Stimulated activated CD4-positive, alpha-beta T cell treated with anti-CD3 and anti-CD28 coated beads, Interleukin-1b, Interleukin-23, amount 100 ng/mL, for 24 hours (primary cell): ENCODE data around the gene POM121L12.

ENCODE experiments used
- DNase-seq, 4 experiments: peaks; one replicate each; pipeline ENCODE4 v3.0.0-alpha.2; 2020; ENCODE audit warnings: low read depth in 4 of 4, low spot score in 1 of 4

POM121L12 gene

DNA sequence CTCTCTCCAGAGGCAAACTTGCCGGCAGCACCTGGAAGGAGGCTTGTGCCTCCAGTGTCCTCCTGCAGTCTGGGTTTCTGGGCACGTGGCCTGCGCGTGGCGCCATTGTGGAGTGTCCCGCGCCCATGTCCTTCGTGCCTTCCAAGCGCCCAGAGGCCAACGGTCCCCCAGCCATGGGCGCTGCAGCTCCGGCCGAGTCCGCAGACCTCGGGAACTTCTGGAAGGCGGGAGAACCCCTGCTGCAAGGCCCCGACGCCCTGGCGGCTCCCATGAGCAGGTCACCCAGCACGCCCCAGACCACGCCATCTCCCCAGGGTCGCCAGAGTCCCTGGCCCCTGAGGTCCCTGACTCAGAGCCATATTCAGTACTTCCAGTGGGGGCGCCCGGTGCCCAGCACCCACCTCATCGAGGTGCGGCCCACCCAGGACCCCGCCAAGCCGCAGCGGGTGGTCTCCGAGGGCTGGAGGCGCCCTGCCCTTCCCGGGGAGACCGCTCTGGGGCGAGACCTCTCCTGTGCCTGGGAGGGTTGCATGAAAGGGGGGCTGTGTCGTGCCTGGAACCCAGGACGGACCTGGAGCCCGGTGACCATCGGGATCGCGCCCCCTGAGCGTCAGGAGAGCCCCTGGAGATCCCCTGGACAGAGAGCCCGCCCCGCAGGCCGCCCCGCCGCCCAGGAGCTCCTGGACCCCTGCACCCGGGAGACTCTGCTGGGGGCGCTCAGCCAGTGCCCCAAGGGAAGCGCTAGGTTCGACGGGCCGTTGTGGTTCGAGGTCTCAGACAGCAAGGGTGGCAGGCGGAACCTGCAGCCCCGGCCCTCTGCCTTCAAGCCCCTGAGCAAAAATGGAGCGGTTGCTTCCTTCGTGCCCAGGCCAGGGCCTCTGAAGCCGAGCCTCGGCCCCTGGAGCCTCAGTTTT is at the start of gene POM121L12:
Gene POM121L12, plus strand, starts transcription at position 135 of the 914 bp plus-strand sequence. Its CDS starts 39 bp downstream, at position 174.
- DNase-seq: no peak

DNA sequence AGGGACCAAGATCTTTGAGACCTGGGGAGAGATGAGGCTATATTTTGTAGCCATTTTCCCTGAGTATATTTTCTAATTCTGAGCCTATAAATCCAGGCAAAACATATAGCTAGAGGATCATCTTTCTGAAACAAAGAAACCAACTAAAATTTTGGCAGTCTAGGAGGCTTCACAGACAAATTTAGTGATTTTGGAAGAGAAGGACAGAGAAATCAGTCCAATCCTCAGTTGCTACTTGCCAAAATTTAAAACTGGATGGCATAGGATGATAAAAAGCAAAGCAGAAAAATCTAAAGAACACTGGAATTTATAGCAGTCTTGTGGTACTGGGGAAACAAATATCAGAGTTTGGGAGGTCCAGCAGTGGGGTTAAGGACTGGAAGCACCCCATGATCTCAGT is 43.4 kb upstream of the POM121L12 start:
- no peak for DNase-seq

DNA sequence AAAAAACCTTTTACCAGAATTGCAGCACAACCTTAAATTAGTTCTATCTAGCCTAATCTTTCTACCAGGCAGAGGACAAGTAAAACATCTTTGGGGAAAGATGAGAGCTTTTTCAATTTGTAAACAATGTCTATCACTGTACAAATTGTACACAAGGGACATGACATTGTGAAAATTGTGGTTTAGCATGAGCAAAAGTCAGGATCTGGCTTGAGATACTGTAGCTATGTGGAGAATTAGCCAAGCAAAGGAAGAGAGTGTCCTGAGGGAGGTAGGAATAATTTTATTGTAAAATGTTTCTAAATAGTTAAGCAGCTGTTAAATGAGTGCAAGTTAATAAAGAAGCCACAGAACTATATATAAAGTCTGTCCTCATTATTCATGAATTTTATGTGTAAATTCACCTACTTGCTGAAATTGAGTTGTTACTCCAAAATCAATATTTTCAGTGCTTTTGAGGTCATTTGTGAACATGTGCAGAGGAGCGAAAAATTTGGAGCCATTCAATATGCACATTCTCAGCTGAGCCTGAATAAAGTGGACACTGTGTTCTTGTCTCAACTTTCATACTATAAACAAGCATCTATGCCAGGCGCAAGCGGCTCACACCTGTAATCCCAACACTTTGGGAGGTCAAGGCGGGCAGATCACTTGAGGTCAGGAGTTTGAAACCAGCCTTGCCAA is 42.8 kb upstream of the POM121L12 start:
- no peak for DNase-seq

DNA sequence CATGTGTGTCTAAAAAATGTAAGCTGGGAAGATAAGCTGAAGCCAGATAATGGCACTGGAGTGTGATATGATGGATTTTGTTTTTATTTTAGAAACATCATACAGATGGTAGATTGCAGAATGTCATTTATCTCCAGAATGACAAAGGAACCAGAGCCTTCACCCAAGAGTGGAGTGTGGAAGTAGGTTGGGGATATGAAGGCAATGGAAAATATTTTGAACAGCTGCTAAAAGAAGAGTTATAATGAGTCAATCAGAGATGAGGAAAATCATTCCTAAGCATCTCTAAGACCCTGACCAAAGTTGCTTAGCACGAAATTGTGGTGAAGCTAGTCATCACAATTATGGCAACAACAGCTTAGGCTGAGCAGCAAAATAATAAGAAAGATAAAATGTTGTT is 39.8 kb upstream of the POM121L12 start:
- DNase-seq: no peak

DNA sequence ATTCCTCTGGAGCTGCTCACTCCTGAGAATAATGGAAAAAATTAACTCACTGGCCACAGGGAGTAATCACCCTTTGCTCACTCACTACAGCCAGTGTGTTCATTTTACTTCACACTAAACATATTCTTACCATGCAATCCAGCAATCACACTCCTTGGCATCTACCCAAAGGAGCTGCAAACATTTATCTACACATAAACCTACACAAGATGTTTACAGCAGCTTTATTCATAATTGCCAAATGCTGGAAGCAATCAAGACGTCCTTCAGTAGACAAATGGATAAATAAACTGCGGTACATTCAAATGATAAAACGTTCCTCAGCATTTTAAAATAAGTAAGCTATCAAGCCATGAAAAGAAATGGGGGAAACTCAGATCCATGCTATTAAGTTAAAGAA is 34.2 kb upstream of the POM121L12 start:
- no peak for DNase-seq

DNA sequence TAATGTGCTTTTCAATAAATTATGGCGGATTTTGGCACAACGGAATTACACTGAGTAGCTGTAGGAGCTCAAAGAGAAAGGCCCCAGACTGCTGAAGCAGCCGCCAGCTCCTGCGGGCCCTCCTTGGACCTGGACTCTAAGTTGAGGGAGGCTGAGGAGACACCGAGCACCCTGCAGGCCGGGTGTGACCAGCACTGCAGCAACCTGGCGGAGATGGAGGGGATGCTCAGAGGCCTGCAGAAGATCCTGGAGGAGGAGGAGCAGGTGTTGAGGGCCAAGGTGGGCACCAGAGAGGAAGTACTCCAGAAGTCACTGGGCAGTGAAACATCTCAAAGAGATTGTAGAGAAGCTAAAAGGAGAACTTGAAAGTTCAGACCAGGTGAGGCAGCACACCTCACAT is 33.0 kb upstream of the POM121L12 start:
- no peak for DNase-seq

DNA sequence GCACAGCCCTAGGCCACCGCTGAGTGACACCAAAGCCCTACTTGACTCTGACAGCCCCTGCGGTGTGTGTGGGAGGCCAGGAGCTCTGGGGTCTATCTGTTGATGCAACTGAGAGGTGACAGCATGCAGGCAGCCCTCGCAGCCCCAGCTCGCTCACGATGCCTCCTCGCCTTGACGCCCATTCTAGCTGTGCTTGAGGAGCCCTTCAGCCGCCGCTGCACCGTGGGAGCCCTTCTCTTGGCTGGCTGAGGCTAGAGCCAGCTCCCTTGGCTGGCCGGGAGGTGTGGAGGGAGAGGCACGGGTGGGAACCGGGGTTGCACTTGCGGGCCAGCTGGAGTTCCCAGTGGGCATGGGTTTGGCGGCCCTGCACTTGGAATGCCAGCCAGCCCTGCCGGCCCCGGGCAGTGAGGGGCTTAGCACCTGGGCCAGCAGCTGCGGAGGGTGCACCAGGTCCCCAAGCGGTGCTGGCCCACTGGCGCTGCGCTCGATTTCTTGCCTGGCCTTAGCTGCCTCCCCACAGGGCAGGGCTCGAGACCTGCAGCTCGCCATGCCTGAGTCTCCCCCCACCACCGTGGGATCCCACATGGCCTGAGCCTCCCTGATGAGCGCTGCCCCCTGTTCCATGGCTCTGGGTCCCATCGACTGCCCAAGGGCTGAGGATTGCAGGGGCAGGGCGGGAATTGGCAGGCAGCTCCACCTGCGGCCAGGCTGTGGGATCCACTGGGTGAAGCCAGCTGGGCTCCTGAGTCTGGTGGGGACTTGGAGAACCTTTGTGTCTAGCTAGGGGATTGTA is 31.6 kb upstream of the POM121L12 start:
- no peak for DNase-seq

DNA sequence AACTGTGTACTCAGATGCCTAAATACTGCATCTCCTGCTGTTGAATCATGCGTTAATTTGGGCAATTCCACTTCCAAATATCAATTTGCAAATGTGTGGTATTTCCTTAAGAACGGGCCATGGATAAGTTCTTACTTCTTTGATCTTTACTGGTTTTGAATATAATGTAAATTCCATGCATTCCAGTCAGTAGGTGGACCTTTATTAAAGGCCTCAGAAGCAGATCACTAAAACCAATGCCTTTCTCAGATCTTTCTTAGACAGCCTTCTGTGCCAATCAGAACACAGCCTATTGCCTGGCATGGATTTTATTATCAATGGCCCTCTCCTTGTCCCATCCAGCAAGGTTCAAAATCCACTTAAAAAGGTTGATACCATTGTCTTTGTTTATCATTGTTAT is 21.5 kb upstream of the POM121L12 start:
- no peak for DNase-seq

DNA sequence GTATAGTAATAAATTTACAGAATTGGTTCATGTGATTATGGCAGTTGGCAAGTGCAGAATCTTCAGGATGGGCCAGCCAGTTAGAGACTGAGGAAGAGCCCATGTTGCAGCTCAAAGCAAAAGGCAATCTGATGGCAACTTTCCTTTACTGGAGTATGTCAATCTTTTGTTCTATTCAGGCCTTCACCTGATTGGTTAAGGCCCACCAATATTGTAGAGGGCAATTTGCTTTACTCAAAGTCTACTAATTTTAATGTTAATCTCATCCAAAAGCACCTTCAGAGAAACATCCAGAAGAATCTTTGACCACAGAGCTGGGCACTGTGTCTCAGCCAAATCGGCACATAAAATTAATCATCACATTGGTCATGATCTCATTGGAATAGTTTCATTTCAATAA is 20.0 kb upstream of the POM121L12 start:
- no peak for DNase-seq

DNA sequence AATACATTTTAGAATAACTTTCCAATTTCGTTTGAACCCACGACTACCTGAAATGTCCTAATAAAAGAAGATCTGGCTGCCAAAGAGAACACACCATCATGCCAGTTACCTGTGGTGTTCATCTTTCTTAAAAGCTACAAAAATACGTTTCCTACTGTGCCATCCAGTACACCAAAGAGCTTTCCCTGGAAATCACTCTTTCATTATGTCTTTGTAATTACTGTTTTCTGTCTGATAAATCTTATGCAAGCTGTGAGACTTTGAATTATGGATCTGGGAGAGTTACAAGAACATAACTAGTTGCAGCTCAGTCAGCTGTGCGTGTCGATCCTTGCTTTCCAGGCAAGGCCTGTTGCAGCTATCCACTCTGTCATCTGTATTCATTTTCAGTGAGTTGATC is 12.5 kb upstream of the POM121L12 start:
- no peak for DNase-seq

DNA sequence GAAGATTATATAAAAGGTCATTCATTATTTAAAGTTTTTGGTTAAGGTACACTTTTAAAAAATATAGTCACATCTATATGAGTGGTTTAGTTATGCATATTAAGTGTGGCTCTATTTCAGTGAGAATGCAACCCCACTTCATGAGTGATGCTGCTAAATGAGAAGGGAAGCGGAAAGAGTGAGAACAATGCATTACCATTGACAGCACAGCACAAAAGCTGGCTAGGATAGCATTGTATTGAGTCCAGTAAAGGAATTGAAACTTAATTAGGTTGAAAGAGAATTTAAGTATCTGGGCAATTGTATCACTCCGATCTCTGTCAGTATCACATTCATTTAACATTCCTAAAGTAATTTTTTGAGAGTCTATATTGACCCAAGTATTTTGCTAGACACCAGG is 13.2 kb downstream of the POM121L12 start:
- DNase-seq: no peak

DNA sequence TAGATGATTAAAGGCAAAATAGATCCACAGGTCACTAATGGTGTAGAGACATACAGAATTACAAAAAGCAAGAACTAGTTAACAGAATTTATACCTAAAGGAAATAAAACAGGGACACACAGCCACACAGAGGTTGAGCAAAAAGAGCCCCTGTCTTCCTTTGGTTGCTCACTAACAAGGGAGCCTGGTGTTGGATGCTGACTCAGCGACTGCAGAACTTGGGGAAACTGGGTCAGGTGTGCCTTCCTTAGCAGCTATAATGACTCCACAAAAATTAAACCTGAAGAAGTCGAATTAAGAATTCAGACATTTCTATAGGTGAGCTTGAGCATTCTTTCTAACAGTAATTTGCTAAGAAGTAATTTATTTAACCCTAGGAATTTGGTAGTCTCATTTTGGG is 15.0 kb downstream of the POM121L12 start:
- no peak for DNase-seq

DNA sequence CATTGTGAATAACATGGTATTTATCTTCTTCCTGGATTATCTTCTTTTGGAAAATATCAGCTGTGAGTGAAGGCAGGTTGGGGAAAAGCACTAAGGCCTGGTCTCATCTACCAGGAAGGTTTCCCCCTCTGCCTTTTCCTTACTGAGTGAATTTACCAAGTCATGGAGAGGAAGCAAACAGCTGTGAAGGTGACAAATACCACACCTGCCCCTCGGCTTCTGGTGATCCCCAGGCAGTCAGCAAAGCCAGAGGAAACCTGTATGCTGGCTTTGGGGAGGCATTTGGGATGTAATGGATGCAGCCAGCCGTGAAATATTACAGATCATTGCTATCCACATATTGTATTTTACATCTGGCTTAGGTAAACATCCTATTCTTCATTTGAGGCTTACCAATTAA is 24.2 kb downstream of the POM121L12 start:
- no peak for DNase-seq

DNA sequence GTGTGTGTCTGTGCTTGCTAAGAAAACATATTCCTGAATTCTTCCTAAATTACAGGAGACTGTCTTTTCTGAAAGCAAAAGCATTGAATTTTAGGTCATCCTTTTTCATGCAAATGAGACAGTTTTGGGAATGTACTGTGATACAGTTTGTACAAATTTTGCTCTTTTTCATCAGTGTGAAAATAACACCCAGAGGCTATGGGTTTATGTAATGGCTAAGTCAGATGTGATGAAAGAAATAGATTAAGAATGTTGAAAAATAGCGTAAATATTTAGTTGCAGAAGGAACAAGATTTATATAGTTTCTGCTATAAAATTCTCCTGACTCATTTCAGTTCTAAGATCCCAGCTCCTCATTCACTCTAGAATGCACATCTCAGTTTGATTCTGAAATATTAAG is 24.6 kb downstream of the POM121L12 start:
- DNase-seq: no peak

DNA sequence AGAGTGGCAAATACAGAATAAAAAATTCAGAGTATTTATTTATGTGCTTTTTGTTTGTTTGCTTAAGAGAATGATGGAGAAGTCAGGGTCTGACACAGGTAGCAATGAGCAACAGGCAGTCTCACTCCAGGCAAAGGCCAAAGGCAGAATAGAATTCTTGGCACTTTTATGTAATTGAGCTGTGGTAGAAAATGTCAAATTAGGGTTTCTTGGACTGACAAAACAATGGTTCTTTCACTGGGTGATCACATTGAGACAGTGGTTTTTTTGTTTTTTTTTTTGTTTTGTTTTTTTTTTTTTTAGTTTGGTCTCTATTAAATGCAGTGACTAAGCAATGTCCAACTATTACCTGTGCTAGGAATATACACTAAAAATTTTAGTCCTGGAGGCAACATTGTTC is 27.4 kb downstream of the POM121L12 start:
- DNase-seq: no peak

DNA sequence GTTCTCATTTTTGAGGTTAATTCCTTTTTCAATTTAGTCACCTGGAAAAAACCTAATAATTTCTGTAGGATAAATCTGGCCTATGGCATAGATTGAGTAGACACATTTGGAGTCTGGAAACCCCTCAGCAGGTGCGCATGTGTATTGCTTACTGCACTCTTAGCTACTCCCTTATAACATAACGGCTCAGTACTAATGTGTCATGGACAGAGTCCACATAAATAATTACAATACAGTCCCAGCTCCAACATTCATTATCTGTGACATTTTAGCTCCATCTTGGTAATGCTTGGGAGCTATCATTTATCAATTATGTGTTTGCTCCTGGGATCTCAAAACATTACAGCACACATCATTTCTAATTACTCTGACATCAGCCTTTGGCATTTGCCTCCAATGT is 33.2 kb downstream of the POM121L12 start:
- DNase-seq: no peak

DNA sequence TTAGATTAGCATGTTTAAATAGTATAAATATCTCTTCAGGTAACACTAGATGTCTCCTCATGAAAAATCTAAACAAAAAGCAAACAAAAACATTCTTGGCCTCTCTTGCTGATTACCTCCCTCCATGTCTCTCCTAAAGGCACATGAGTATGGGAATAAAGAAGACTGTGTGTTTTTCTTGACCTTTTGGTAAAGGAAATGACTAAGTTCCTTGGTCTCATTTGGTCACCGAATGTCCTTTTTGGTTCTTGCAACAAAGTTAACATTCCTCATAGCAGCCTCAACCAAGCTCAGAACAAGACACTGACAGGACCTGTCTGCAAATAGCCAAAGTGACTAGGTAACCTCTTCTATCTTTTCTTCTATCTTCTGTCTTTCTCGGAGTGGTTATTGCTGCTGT is 35.5 kb downstream of the POM121L12 start:
- no peak for DNase-seq
